Fibroblast of villous mesenchyme (primary cell): Measurements from ENCODE around the gene ADAM12. TPM values are rescaled to one million over a fixed set of nuclear protein-coding genes. Genes with fewer than 3 reads are reported as not detected.

Source experiments
- DNase-seq: peaks from one replicate; pipeline ENCODE4 v3.0.0-alpha.2; 2010; ENCODE audit warnings: low read depth
- H3K4me3 ChIP-seq: 2 replicates; pipeline ENCODE4 v1.5.1; 2011; ENCODE audit warnings: low read depth, mild to moderate bottlenecking, low read length
- total RNA-seq: library from RNA; depleted of rRNA; stranded (reverse); fragments of >200 nt; gene quantifications from 2 replicates; pipeline ENCODE4 v1.2.3, GENCODE V29; 2012
- TF ChIP-seq, protein P1 (sequence below): IDR thresholded peaks from 2 replicates; pipeline ENCODE4 v1.5.1; 2012; ENCODE audit warnings: low read depth, mild to moderate bottlenecking, low read length; ENCODE audit not compliant: insufficient read depth

The ADAM12 gene
- total RNA-seq, 1 donor: 22.5 TPM

- H3K4me3 ChIP-seq: no peak overlapping the region
- TF ChIP-seq, protein P1, sequence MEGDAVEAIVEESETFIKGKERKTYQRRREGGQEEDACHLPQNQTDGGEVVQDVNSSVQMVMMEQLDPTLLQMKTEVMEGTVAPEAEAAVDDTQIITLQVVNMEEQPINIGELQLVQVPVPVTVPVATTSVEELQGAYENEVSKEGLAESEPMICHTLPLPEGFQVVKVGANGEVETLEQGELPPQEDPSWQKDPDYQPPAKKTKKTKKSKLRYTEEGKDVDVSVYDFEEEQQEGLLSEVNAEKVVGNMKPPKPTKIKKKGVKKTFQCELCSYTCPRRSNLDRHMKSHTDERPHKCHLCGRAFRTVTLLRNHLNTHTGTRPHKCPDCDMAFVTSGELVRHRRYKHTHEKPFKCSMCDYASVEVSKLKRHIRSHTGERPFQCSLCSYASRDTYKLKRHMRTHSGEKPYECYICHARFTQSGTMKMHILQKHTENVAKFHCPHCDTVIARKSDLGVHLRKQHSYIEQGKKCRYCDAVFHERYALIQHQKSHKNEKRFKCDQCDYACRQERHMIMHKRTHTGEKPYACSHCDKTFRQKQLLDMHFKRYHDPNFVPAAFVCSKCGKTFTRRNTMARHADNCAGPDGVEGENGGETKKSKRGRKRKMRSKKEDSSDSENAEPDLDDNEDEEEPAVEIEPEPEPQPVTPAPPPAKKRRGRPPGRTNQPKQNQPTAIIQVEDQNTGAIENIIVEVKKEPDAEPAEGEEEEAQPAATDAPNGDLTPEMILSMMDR: no peak
- DNase-seq: peak; percentile 27
Measured at GRCh38 chr10:126090911-126091728, 297.2 kb downstream of the ADAM12 start.

DNA sequence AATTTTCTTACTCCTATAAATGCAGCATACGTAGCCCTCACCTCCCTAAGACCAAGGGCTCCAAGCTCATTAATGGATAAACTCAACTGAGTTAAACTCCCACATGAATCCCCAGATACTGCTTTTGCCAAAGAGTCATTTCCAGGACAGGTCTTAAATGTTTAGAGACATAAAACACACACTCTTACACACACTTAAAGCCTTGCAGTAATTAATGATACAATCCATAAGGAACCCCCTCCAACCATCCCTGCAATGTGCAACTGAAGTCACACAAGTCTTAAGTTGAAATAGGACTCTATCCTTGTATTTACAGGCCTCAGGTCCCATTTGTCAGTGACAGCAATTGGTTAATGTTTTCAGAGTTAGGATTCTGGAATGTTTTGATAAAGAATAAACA is 297.8 kb downstream of the ADAM12 start:
- no peak overlapping the region for H3K4me3 ChIP-seq
- TF ChIP-seq, protein P1: no peak
- peak; percentile 28 for DNase-seq

GRCh38 chr10:126087796-126088505 is 300.3 kb downstream of the ADAM12 start:
- H3K4me3 ChIP-seq: no peak overlapping the region
- TF ChIP-seq, protein P1: peak; percentile 20
- DNase-seq: peak; percentile 69

DNA sequence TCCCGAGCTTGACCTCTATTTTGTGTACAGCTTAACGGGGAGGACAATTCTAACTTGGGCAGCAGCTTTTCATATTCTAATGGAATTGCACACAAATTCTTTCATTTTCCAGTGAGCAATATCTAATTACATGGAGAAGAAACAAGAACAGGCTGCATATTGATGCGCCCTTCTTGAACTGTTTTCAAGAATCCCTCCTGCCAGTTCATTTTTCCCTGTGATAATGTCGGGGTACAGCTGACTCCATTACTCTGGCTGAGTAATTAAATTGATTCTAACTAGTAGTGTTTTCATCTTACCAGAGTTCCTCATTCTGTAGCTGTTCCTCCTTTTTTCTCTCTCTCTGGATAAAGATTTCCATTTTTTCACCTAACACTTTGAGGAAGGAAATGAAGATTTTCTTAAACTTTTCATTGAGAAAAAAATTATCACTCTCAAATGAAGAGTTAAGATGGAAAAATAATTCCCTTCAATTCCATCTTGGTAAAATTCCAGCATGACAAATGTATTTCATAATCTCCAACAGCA is 301.1 kb downstream of the ADAM12 start:
- no peak for DNase-seq
- TF ChIP-seq, protein P1: no peak
- no peak overlapping the region for H3K4me3 ChIP-seq

DNA sequence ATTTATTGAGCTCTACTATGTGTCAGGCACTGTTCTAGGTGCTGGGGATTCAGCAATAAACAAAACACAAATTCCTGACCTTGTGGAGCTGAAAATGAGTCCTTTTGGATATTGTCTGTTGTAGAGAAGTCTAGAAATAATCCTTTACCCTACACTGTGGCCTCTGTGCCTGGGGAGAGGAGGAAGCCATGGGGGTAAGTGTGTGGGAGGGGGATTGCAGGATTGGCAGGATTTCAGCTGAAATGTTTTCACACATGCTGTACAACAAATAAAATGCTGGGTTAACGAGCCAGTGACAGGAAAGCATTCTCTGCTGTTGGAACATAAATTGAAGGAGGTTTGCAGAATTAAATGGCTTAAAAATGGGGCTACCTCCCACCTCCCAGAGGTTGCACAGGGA is 302.5 kb downstream of the ADAM12 start:
- TF ChIP-seq, protein P1: no peak
- H3K4me3 ChIP-seq: no peak overlapping the region
- no peak for DNase-seq

- TF ChIP-seq, protein P1: no peak
- H3K4me3 ChIP-seq: no peak overlapping the region
- no peak for DNase-seq
Measured at GRCh38 chr10:126084369-126084768, 303.9 kb downstream of the ADAM12 start.
